Amniotic stem cell (primary cell): Measurements from ENCODE around the gene PRKRA.
"Not testable (repeated sequence)": the region's sequence is repeated elsewhere in the genome, so short reads cannot be mapped to it uniquely, and the experiment has no call there.

Experiments
- DNase-seq: peaks from one replicate; lab custom pipeline; 2025; lab: John Stamatoyannopoulos, UW

PRKRA gene

GRCh38 chr2:178457390-178457886 lies 6.5 kb upstream of the PRKRA start:
- DNase-seq, result no peak

GRCh38 chr2:178455947-178456346 lies 5.0 kb upstream of the PRKRA start:
- DNase-seq, result no peak

GRCh38 chr2:178452870-178453269 lies 1.9 kb upstream of the PRKRA start:
- DNase-seq, result no peak

DNA sequence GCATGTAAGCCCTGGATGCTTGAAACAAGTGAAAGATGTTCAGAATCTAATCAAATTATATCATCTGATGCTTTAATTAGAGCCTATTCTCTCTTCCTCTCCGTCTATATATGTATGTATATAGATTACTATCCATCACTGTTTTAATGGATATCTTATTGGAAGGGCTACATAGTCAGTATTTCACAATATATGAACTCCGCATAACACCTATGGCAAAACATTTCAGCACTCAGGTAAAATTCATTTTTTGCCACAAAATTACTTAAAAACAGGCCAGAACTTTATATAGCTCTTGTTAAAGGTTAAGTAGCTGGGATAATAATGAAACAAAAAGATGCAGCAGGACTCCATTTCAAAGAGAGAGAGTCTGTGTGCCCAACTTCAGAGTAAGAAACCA lies 1.4 kb upstream of the PRKRA start:
- no peak for DNase-seq

GRCh38 chr2:178450524-178450773 lies 526 bp downstream of the PRKRA start:
- no peak for DNase-seq

DNA sequence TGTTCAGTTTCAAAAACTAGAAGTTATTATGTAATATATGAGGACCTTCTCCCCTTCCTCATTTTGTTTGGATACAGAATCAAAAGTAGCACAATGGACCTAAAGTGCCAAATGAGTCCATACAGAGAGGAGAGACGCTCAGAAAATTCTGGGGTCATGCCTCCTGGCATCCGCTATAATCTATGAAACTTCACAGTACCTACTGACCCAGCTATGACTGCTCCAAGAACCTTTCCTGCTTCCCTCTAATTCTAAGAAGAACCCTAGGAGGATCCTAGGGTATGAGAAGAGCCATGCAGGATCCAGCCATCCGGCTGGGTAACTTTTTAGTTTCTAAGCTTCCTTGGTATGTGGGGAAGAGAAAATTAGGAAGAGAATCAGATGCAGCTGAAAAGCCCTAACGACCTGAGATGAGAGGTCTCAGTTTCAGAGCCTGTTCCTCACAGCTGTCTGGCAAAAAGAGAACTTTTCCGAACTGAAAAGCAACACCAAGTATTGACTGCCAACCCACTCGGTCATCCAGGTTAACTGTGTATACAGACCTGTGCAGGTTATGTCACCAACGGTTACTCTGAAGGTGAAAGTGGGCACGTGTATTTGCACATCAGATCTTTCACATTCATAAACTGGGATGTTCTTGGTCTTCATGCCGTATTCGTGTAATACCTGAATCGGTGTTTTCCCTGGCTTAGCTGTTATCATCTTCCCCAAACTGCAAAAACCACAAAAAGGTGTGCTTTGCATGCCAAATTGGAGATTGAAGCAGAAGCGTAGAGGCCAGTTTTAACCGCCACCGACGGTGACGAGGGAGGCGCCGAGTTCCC lies 1.1 kb downstream of the PRKRA start:
- no peak for DNase-seq

- DNase-seq, result no peak
Observed at GRCh38 chr2:178448968-178449661, 1.9 kb downstream of the PRKRA start.

- no peak for DNase-seq
Observed at GRCh38 chr2:178441426-178441825, 9.5 kb downstream of the PRKRA start.

DNA sequence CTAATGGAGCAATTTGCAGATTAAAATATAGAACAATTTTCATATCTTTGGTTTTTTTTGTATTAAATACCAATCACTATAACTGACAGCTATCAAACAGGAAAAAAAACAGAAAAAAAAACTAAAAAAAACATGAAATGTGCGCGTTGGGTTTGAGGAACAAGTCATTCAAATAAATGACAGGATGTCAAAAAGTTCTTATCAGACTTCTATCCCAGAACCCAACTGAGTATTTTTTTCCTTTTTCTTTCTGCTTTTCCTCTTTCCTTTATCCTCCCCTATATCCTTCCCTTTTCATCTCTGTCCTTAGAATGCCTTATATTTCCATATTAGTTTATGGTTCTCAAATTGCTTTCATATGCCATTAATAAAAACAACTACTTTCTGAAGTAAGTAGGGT lies 14.3 kb downstream of the PRKRA start:
- DNase-seq, result no peak

DNA sequence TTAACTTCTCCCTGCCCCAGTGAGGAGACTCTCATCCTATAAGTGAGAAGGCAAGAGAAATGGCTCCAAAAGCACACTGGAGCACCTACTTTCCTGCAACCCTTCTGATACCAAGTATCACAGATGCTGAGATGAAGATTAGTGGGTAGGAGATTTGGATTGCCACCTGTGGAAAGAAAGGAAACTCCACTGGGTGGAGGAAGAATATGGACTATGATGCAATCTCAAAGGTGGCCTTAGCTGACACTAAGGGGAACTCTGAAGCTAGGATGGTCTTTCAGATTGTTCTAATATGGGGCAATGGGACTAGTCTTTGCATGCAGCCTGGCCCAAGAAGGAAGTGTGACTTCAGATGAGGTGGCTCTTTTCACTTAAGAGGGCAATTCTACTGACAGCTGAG lies 21.6 kb downstream of the PRKRA start:
- DNase-seq, result no peak

- DNase-seq, result no peak
Observed at GRCh38 chr2:178428396-178428806, 22.6 kb downstream of the PRKRA start.

GRCh38 chr2:178427458-178427857 lies 23.5 kb downstream of the PRKRA start:
- DNase-seq, result no peak

DNA sequence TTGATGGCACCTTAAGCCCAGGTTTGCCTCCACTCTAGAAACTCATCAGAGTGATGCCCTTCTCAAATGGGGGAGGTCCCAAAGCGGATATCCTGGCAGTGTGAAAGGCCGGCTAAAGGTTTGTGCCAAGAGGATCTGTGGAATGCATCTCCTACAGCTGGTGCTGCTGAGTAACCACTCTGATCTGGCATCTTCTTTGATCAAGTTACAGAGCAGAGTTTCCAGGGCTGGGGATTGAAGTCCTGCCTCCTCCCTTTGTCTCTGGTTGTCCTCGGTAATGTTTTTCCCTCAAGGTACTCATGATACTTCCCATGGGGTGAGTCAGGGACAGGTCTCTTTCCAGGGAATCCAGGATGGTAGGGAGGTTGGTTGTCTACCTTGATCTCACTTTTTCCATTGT lies 24.6 kb downstream of the PRKRA start:
- DNase-seq, result no peak

DNA sequence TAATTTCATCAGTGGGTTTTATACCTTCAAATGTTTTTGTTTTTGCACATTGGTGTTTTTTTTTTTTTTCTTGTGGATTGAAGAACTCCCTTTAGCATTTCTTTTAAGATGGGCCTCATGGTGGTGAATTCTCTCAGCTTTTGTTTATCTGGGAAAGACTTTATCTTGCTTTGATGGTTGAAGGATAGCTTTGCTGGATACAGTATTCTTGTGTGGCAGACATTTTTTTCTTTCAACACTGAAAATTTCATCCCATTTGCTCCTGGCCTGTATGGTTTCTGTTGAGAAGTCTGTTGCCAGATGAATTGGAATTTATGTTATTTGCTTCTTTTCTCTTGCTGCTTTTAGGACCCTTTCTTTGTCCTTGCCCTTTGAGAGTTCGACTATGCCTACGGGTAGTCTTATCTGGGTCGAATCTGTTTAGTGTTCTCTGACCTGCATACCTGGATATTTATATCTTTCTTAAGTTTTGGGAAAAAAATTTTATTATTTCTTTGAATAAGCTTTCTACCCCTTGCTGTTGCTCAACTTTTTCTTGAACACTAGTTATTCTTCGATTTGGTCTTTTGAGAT lies 25.6 kb downstream of the PRKRA start:
- no peak for DNase-seq

DNA sequence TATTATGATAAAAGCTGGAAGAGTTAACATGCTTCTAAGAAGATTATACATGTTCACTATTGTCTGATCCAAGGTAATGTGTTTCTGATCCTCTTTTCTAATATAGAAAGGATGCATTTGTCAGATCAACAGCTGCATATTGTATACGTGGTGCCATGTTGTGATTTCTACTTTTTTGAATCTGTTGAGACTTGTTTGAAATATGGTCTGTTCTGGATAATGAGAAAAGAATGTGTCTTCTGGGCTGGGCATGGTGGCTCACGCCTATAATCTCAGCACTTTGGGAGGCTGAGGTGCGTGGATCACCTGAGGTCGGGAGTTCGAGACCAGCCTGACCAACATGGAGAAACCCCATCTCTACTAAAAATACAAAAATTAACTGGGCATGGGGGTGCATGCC lies 27.2 kb downstream of the PRKRA start:
- not testable (repeated sequence) for DNase-seq

DNA sequence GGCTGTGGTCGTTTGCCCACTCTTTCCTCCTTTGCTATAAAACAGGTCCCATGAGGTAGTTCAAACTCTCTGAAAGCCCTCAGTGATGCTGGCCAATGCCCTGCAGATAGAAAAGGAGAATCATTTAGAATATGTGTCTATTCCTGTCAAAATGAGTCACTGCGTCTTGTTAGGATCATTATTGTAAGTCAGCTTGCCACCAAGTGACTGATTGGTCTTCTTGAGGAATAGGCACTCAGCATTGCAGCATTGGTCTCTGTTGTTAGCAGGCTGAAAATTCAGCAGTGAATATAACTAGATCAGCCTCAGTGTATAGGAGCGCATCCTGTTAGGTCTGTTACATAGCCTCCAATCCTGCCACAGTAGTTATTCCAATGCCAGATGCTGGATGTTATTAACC lies 28.9 kb downstream of the PRKRA start:
- DNase-seq, result no peak

DNA sequence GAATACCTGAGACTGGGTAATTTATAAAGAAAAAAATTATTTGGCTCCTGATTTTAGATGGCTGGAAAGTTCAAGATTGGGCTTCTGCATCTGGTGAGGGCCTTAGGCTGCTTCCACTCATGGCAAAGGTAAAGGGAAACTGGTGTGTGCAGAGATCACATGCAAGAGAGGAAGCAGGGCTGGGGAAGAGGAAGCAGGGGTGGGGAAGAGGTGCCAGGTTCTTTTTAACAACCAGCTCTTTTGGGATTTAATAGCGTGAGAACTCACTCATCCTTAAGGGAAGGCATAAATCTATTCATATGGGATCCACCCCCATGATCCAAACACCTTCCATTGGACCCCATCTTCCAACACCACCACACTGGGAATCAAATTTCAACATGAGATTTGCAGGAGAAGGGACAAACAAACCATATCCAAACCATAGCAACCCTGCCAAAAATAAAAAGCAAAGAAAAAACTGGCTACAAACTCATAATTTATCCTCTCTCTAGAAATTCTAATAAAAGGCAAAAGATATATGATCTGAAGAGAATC lies 30.4 kb downstream of the PRKRA start:
- DNase-seq, result no peak

GRCh38 chr2:178419123-178419522 lies 31.9 kb downstream of the PRKRA start:
- no peak for DNase-seq

DNA sequence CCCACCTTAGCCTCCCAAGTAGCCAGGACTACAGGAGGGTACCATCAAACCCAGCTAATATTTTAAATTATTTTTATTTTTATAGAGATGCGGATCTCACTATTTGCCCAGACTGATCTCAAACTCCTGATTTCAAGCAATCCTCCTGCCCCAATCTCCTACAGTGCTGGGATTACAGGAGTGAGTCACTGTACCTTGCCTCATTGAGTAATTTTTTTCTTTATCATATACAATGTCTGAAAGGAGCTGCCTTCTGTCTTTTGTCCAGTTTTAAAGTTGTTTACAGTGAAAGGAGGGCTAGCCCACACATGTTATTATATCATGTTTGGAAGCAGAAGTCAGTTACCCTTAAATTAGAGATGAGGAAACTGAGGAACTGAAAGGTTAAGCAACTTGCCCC lies 32.5 kb downstream of the PRKRA start:
- DNase-seq, result no peak

GRCh38 chr2:178417916-178418315 lies 33.1 kb downstream of the PRKRA start:
- DNase-seq, result no peak

DNA sequence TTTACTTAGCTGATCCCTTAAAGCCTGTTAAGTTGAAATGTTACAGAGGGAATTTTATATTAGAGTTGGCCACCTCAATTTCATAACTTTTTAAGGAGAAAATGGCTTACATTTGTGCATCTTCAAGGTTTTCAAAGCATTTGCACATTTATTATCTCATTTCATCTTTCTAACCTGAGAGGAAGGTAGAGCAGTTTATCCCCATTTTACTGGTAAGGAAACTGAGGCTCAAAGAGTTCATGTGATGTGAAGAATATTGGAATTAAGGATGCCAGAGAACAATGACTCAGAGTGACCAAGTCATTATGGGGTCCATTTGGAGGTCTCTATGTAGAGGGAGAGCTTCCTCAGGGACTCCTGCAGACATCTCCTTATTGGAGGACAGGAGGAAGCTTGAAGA lies 35.0 kb downstream of the PRKRA start:
- DNase-seq, result no peak

GRCh38 chr2:178414266-178415247 lies 36.4 kb downstream of the PRKRA start:
- DNase-seq, result peak; percentile 85
